Glomerular visceral epithelial cell (primary cell): ENCODE results near the gene ALK.

ENCODE experiments used
- DNase-seq: peaks from one replicate; pipeline ENCODE4 v3.0.0-alpha.2; 2016; ENCODE audit errors: extremely low spot score

ALK gene

DNA sequence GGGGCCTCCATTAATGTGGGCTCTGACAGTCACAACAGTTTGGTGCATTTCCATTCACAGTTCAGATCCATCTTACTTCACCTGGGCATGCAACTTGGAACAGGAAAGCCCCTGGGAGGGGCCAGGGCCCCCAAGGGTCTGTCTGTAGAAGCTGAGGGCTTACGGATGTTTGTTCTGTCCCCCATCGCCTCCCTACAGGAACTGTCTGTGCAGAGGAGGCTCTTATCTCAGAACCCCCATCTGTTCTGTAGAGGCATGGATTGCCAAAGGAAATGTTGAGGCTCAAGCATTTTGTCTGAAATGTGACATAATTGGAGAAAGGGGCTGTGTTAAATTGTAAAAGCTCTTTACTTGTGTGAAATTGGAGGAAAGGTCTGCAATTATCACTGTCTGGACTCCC lies 471.9 kb downstream of the ALK start:
- no peak for DNase-seq

DNA sequence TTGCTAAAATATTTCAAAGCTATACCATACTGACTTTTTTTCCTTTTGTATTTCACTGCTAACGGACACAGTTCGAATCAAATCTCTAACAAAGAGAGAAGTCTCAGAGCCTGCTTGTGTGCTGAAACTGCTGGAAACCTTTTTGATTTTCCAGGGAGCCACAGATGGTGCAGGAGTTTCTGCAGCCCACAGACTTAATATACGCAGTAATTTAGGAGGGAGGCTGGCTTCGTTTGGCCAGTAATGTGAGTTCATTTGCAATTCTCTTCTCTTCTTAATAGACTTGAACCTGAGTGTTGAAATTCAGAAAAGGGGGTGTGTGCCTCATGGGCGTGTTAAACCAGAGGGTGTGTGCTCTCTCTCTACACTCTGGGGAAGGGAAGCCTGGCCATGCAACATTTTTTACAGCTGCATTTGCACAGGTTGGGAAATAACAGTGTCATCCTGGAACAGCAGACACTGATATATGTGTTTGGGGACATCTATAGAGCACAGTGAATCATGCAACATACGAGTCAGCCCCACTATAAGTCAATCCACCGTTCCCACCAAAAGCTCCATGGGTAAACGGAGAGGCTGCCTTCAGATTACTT lies 473.2 kb downstream of the ALK start:
- no peak for DNase-seq

DNA sequence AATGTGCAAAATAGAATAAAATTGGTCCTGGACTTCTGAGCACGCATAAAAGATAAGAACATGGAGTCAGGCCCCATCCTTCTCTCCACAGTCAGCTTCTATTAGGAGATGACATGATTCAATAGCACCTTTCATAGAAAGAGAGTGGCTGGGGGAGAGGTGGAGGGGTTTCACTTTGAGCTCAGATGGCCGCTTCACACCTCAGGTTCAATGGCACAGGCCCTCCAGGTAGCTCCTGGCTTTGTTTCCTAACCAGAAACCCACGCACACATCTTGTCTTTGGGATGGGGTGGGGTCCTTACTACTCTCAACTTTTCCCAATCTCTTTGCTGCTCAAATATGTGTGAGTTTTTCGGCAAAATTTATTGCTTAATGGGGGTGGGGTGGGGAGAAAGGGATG lies 473.9 kb downstream of the ALK start:
- no peak for DNase-seq

DNA sequence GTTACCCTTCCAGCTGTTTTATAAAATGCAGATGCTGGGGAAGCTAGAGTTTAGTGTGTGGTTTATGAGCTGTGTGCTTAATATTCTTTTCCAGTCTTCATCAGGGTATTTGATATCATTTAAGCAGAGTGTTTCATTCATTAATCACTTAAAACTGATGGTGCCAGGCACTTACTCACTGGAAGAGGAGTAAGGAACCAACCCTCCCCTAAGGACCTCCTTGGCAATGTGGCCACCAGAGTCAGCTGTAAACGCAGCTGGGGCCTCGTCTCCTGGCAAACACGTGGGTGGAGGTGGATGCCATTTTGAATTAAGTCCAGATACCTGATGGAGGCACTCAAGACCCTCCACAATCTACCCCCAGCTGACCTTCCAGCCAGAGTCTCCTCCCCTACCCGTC lies 474.5 kb downstream of the ALK start:
- DNase-seq: no peak

DNA sequence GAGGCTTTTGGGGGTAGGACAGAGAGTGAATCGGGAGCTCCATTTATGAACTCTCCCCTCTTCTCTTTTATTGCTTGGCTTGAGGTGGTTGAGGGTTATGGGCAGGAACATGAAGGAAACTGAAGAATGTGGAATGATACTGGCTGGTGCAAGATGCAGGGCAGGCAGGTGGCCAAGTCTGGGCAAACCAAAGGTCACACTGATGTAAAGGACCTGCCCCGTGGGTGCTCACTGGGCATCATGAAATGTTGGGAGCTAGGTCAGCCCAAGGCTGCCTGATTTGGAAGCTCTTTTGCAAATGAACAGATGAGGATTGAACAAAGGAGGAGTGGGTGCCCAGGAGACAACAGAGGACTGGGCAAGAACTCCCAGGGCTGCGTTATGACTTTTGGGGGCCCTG lies 477.2 kb downstream of the ALK start:
- DNase-seq: no peak

DNA sequence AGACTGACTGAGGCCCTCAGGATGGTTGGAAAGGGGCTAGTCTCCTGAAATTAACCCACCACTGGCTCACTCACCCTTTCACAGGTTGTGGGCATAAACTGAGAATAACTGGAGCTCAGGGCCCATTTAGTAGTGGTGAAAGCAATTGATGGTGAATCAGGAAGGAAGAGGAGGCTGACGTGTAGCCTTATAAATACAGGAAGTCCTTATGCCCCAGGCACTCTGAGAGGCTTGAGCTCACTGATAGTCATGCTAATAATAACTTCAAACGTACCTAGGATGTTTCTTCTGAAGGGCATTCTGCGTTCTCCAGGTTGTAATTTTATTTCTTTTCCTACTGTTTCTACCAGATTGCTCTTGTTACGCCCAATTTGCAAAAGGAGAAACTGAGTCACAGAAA lies 477.8 kb downstream of the ALK start:
- no peak for DNase-seq

DNA sequence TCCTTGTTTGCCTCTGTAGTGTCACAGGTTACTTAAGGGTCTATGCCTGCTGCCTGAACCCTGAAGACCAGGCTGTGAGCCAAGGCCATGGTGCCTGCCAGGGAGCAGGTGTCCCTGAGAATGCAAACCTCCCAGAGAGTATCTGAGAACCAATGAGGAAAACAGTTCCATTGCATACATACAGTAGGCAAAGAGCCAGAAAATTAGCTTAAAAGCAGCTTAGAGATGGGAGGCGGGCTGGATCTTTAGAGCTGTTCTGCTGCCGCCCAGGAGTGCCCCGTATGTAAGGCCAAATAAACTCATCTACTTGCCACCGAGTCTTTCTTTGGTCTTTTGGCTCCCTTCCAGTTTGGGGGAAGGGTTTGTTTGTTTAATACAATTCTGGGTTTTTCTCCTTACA lies 478.2 kb downstream of the ALK start:
- no peak for DNase-seq

DNA sequence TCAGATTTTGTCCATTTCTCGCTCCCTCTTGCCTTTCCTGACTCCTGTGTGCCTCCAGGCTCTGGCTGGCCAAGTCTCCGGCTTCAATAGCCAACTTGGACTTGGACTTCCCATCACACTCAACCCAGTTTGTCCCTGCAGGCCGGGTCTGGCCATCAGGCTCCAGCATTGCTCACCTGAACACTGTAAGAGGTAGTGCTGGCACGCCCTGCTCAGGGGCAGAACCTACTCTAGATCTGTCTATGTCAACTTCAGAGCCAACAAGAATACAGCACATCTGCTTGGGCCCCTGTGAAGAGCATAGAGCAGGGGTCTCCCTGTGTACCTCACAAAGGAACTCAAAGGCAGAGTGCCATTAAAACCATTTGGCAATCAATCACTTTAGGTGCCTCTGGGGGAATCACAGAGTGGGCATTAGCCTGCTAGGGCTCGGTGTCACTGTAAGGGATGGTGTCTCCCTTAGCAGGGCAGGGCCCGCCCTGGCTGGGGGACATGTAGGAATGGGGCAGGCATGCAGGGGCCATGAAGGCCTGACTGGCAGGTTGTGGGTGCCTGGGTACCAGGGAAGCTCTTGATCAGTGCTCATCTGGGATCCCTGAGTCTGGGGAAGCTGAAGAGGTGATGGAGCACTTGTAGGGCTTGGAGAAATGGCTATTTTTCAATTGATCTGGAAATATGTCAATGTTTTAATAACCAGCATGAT lies 480.3 kb downstream of the ALK start:
- DNase-seq: no peak

DNA sequence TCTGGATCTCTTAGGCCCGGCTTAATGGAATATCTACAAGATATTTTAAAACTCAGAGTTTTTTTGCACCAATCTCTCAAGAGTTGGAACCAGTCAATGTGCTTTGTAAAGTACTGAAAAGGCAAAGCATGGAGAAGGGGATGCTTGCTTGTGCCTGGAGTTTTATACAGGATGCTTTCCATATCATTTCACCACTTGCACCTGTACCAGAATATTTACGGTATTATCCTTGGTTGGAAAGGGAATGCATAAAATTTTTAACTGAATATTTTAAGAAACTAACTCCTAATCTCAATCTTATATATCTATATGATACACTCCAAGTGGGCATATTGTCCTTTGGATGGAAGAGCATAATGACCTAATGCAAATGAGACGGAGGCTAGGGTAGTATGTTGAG lies 487.5 kb downstream of the ALK start:
- DNase-seq: no peak

DNA sequence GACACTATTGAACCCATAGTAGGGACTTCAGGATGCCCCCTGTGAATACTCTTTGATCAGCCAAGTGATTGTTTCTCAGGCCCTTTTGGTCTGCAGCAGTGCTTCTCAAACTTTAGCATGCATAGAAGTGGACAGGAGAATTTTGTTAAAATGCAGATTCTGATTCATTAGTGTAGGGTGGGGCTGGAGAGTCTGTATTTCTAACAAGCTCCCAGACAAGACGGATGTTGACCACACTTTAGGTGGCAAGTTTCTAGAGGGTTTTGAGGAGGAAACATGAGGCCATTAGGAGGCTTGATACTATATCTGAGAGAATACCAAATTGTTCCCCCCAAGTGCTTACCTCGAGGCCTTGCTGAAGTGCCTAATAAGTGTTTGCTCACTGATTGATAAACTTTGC lies 488.3 kb downstream of the ALK start:
- no peak for DNase-seq

DNA sequence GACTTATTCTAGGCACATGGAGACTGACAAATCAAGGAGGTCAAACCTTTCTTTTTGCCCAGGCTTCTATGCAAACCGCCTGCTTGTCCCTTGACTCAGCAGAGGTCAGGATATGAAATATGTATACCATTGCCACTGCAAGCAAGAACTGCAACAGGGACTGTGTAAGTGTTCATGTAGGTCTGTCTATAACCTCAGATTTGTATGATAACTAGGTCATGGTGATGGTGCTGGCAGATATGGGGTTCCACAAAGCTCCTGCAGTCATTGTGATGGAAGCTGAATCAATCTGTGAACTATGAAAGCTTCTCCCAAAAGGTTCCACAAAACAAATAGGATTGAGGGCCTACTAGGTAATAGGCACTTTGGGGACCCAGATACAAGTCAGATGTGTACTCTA lies 489.9 kb downstream of the ALK start:
- DNase-seq: no peak

DNA sequence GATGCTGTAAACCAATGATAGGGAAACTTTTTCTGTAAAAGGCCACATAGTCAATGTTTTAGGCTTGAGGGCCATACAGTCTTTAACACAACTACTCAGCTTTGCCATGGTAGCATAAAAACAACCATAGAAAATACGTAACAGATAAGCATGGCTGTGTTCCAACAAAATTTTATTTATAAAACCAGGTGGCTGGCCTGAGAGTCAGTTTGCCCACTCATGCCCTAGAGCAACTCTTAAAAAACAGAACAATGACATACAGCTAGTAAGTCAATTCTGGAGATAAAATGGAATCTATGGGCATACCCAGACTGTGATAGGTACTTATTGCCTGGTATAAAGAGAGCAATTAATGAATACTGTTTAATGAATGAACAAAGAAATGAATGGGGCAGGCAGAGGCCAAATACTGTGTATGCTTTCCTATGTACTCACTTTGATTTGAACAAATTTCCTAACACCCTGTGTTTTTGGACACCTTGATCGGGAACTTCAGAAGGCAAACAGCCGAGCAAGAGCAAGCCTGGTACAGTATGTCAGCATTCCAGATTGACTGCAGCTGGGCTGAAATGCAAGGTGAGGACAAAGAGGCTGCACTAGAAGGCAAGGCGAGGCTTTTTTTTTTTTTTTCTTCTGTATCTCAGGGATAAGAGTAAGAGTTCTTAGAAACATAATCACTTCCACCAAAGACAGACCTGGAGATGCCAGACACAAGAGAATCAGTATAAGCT lies 490.8 kb downstream of the ALK start:
- DNase-seq: no peak

DNA sequence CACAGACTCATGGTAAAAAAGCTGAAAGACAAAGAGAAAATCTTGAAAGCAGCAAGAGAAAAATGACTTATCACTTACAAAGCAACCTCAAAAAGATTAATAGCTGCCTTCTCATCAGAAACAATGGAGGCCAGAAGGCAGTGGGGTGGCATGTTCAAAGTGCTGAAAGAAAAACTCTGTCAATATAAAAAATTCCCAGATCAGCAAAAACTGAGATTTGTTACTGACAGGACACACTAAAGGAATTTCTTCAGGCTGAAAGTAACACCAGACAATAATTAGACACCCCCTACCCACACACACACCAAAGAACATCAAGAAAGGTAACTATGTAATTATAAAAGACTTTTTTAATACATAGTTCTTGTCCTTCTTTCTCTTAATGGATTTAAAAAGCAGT lies 495.0 kb downstream of the ALK start:
- DNase-seq: no peak

DNA sequence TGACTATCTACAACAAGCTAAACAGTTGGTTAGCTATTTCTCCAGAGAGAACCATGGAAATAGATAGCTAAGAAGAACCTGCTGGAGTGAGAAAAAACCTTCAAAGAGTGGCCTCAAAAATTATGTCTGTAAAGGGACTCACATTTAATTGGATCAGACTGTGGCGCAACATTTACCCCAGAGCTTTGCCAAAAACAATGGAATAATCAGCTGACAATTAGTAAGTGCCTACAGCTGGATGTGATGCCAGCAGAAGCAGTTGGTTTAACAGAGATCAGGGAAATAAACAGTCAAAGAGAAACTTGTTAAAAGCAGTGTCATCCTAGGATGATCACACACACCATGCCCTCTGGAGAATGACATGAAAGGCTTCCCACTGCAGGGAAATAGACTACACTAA lies 495.5 kb downstream of the ALK start:
- DNase-seq: no peak

DNA sequence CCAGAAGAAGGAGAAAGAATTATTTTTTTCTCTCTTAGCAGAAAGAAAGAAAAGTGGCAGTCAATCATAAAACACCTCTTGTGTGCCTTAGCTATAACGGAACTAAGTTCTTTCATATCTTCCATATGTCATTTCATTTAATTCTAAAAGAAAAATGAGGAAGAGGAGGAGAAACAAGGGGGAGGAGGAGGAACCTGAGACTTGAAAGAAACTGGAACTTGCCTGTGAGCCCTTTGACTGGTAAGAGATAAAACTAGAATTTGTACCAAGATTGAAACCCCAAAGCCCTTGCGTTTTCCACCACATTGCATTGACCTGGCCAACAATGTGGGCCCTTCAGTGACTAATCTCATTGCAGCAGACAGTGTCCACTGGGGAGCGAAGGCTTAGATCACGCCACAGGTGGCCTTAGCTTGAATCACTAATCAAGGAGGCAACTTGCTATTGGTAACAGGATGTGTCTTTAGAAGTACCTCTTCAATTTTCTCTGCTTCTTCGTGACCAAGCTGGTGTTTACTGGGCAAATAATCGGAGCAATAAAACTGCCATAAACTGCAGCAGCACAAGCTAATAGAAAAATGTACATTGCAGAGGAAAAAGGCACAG lies 498.2 kb downstream of the ALK start:
- no peak for DNase-seq

DNA sequence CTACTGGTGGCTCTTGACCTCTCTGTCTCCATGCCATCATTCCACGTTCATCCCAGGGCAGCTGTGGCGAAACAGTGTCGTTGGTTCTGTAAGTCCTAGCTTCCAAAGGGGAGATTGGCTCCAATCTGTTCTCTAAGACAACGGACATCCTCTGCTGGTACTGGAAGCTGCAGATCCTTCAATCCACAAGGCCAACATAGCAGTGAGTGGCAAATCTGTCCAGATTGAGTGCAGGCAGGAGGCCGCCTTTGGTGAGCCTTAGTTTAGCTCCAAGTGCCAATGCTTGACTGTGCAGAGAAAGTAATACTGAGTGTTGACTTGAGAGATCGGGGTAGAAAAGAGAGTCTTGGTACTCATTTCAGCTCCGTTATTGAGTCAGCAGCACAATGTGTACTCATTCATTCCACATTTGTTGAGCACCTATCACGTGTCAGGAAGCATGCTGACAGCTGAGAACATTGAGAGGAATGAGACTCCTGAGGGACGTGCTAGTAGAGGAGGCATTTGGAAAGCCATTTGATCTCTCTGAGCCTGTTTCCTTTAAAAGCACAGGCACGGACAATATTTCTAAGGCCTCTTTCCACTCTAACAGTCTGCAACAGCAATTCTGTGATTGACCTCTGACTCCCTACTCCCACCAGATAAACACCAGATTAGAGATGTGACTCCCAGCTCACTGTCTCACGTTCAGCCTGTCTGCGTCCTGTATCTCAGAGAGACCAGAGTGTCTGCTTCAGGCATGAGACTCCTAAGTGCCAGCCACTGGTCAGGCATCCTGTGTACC lies 500.2 kb downstream of the ALK start:
- DNase-seq: no peak

DNA sequence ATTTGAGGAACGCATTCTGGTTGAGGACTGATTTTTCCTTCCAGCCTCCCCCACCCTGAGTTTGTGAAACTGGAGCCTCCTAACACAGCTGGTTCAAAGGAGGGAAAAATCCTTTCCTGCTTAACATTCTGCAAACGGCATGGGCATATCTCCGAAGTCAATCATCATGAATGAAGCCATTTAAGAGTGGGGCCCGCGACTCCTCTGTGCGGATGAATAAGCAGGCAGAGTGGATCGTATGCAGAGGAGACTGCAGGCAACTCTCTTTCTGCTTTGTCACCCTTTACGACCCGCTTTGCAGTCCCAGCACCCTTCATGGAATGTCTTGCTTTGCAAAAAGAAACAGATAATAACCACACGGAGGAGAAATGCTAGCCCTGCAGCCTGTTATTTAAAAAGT lies 500.9 kb downstream of the ALK start:
- DNase-seq: no peak

DNA sequence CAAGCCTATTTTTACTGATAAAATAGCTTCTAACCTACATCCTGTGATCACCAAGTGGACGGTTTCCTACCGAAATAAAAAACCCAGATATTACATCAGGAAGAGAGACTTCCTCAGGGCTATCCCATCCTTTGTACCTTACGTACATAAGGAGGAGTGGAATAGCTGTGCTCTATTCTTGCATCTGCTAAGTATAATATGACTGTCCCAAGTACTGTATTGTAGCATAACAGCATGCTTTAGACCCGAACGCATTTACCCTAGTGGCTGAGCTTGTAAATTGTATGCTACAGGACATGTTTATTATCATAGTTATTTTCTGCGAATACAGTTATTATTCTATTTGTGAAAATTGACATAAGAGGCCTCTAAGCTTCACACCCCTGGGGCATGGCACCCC lies 503.8 kb downstream of the ALK start:
- no peak for DNase-seq

DNA sequence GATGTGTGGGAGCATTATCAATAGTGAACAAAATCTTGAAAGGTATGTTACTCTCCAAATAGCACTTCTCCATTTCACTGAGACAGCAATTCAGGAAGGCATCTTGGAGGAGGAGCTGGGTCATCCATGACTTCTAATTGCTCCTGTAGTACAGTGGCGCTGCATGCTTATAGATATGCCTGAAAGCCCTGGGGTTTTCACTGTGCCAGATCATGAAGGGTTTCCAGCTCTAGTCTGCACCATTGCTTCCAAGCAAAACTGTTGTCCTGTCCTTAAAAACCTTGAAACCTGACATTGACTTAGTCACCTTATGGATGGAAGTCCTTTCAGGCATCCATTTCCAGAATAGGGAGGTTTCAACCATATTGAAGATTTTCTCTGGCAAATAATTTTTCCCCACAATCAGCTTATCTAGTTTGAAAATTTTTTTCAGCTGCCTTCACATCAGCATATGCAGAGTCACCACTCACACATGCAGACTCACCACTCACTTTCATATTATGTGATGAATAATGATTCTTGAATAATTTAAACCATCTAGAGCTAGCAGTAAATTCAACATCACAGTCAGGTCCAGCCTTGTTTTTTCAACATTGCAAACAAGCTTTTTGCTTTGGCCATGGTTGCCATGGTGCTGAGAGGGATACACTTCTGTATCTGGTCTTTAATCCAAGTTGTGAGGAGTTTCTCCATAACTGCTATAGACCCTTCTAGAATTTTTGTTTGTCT lies 509.0 kb downstream of the ALK start:
- DNase-seq: no peak

DNA sequence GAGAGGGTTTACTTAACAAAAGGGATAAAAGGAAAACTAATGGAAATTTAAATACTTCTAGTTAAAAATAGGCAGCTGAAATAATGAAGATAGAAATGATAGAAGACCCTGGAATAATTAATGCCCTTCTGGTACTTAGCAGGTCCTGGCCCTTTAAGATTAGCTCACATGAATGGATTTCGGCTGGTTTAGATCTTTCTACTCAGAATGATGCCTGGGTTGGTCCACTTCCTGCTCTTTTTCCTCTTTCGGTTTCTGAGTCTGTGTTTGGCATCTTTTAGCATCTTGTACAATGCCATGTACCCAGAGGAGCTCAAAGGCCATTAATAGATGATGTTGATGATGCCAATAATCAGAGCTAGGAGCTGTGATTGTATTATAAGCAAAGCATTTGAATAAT lies 515.7 kb downstream of the ALK start:
- DNase-seq: no peak

DNA sequence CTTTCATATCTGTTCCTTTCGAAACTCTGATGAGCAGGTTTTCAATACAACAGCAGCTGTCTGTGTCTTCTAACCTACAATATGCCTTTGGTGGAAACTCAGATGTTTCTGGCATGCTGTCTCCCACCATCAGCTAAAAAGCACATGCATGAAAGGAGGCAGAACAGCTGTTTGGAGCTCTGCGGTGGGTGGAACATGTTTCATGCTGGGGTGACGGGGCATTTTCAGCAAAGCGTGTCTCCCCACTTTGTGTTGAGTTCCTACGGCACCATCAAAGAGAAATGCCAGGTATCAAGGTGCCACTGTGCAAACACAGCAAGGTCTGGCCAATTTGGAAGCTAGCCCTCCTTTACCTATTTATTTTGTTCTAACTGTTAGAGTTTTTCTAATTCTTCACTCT lies 516.1 kb downstream of the ALK start:
- DNase-seq: no peak

DNA sequence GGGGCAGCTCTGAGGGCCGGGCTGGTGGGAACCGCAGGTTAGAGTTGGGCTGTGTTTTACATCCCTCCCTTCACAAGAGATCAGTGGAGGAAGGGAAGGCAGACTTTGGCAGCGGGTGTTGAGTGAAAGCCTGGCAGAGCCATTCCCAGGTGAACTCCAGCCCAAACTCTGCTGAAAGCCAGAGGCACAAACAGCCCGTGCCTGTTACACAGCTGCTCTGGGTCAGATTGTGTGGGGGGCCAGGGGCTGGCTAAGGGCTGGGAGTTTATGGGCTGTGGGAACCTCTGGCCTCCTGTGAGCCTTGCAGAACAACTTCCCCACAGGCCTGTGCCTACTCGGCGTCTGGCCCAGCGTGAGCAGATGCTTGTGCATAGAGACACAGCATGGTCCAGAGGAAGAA lies 519.4 kb downstream of the ALK start:
- DNase-seq: no peak
